ENCODE results near the gene HRH3. TPM values are rescaled to one million over a fixed set of nuclear protein-coding genes. Genes with fewer than 3 reads are reported as not detected.

The HRH3 gene
- total RNA-seq, 1 donor from 2014 or later = not detected

DNA sequence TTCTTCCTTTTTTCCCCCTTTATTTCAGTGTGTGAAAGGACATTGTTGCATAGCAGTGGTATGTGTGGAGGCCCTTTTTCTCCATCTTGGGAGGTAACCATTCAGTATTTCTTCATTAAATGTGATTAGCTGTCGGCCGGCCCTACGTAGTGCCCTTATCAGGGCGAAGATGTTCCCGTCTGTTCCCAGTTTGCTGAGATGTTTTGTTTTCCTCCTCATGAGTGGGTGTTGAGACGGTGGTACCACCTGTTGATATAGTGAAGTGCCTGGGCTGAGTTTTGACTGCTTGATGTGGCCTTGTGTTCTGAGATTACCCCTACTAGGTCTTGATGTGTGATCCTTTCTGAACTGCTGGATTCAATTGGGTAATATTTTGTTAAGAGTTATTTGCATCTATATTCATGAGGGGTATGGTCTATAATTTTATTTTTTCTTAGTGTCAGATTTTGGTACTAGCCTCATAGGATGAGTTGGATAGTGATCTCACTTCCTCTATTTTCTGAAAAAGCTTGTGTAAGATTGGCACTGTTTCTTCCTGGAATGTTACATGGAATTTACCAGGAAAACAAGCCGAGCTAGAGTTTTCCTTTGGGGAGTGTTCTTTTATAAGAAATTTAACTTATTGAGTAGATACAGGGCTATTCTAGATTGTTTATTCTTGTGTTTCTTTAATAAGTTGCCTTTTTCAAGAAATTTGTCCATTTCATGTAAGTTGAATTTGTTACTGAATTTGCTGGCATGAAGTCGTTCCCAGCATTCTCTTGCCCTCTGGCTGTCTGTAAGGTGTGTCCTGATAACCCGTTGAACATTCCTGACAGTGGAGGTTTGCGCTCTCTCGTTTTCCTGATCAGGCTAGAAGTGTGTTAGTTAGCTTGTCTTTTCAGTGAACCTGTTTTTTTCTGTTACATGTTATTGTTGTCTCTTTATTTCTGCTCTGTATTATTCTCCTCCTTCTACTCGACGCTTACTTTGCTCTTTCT, 32.9 kb downstream of the HRH3 start:
- peaks cover 7% of the 10 kb centered on the region for H3K27me3 Mint-ChIP-seq (ENCODE audit: unreplicated experiment)
- peaks cover 10% of the 10 kb centered on the region for H3K4me1 Mint-ChIP-seq (ENCODE audit: unreplicated experiment)
- no peak overlapping the region for H3K4me3 Mint-ChIP-seq (ENCODE audit: unreplicated experiment)
- no peak for DNase-seq (ENCODE audit: low spot score)
- H3K9me3 Mint-ChIP-seq (ENCODE audit: unreplicated experiment) = no peaks in the 10 kb centered on the region
- TF ChIP-seq, protein P1, sequence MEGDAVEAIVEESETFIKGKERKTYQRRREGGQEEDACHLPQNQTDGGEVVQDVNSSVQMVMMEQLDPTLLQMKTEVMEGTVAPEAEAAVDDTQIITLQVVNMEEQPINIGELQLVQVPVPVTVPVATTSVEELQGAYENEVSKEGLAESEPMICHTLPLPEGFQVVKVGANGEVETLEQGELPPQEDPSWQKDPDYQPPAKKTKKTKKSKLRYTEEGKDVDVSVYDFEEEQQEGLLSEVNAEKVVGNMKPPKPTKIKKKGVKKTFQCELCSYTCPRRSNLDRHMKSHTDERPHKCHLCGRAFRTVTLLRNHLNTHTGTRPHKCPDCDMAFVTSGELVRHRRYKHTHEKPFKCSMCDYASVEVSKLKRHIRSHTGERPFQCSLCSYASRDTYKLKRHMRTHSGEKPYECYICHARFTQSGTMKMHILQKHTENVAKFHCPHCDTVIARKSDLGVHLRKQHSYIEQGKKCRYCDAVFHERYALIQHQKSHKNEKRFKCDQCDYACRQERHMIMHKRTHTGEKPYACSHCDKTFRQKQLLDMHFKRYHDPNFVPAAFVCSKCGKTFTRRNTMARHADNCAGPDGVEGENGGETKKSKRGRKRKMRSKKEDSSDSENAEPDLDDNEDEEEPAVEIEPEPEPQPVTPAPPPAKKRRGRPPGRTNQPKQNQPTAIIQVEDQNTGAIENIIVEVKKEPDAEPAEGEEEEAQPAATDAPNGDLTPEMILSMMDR (IDR thresholded peaks at IDR 0.05; ENCODE audit: unreplicated experiment) = no peak
- peaks cover 5% of the 10 kb centered on the region for H3K36me3 Mint-ChIP-seq (ENCODE audit: low read depth, unreplicated experiment)
- peak overlapping the region; percentile 57 for H3K27ac Mint-ChIP-seq (ENCODE audit: unreplicated experiment)

DNA sequence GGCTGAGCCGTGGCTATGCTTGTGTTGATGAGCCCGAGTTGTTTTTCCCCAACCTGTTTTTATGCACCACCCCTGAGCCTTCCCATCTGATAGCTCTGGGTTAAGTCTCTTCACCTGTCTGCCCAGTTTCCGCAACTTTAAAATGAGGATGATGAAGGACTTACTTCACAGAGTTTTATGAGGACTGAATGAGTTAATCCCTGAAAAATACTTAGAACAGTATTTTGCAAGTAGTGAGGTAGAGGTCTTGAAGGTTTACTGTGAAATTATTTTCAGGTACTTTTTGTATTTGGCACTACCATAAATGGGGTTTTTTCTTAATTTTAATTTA, 34.0 kb downstream of the HRH3 start:
- TF ChIP-seq, protein P1 (IDR thresholded peaks at IDR 0.05; ENCODE audit: unreplicated experiment) = no peak
- no peaks in the 10 kb centered on the region for H3K9me3 Mint-ChIP-seq (ENCODE audit: unreplicated experiment)
- H3K27ac Mint-ChIP-seq (ENCODE audit: unreplicated experiment) = peak overlapping the region; percentile 52
- H3K4me3 Mint-ChIP-seq (ENCODE audit: unreplicated experiment) = no peak overlapping the region
- DNase-seq (ENCODE audit: low spot score) = no peak
- peaks cover 10% of the 10 kb centered on the region for H3K4me1 Mint-ChIP-seq (ENCODE audit: unreplicated experiment)
- peaks cover 5% of the 10 kb centered on the region for H3K27me3 Mint-ChIP-seq (ENCODE audit: unreplicated experiment)
- peaks cover 6% of the 10 kb centered on the region for H3K36me3 Mint-ChIP-seq (ENCODE audit: low read depth, unreplicated experiment)

DNA sequence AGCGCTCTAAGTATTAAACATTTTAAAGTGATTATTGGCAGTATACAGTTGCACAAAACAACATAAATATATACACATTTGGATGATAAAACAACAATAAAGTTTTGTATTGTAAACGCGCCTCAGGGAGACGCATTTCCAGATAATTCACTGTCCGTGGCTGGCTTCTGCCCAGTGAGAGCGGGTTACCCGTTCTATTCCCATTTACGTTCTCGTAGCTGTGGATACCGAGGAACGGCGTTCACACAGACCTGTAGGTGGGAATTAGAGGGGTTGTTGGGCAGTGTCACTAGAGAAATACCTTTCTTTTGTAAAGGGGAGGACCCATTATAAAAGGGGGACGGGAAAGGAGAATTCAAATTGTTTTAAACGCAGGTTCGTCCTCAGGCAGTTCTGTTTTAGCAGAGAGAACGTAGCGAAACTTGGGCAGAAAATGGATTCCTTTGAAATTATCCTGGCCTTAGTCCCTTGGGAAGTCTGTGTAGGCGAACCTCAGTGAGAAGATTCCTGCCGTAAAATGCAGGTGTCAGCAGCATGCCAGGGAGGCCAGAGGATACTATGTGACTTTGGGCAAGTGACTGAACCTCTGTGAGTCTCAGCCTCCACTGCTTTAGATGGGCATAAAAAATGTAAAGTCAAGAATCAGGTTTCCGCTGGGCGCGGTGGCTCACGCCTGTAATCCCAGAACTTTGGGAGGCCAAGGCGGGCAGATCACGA, 36.5 kb downstream of the HRH3 start:
- Mint-ChIP-seq H3K27me3 (ENCODE audit: unreplicated experiment) (peaks cover 5% of the 10 kb centered on the region), H3K4me1 (ENCODE audit: unreplicated experiment) (peaks cover 8% of the 10 kb centered on the region), H3K9me3 (ENCODE audit: unreplicated experiment) (no peaks in the 10 kb centered on the region), H3K4me3 (ENCODE audit: unreplicated experiment) (peak overlapping the region; percentile 97), H3K27ac (ENCODE audit: unreplicated experiment) (peak overlapping the region; percentile 86), H3K36me3 (ENCODE audit: low read depth, unreplicated experiment) (peaks cover 10% of the 10 kb centered on the region)
- DNase-seq (ENCODE audit: low spot score) = no peak
- TF ChIP-seq, protein P1 (IDR thresholded peaks at IDR 0.05; ENCODE audit: unreplicated experiment) = no peak

DNA sequence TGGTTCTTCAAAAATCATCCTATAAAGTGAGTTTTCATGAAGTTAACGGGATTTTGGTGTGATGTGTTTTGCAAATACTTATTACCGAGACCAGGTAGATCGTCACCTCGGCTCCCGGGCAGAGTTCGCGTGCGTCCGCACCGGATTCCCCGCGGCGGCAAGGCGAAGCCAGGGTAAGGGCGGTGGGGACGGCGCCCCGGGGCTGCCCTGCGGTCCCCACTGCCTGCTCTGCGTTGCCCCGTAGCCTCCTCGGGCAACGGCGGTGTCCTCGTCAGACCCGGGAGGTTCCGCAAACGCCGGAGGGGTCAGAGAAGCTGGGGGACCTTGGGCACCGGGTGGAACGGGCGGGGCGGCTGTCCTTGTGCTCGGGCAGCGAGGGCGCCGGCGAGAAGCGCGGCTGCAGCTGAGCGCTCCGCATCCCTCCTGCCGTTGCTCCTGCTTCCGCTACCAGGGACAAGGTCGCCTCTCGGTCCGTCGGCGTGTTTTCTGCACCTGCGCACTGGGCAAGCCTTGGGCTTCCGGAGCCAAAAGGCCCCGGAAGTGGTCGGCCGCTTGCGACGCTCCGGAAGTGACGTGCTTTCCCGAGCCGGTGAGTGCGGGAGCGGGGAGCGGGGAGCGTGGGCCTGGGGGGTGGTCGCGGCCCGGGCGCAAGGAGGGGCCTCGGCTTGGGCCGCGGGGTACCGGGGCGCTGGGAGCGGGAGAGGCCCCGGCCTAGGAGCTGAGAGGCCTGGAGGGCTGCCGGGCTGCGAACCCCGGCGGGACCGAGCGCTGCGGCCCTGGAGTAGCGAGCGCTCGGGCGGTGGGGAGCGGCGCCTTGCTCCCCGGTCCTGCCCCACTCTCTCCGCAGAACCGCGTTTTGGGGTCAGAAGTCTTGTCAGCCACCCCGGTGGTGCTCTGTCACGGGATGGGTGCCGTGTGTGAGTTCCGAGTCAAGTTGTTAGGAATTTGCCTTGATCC, 37.3 kb downstream of the HRH3 start, which contains the start of gene MTG2:
TSS of gene MTG2 (plus strand) at position 560 of the 957 bp plus-strand sequence. CDS start 10,393 bp downstream, outside the sequence.
- Mint-ChIP-seq H3K4me1 (ENCODE audit: unreplicated experiment) (peaks cover 8% of the 10 kb centered on the region), H3K27me3 (ENCODE audit: unreplicated experiment) (peaks cover 5% of the 10 kb centered on the region), H3K36me3 (ENCODE audit: low read depth, unreplicated experiment) (peaks cover 10% of the 10 kb centered on the region), H3K27ac (ENCODE audit: unreplicated experiment) (peak within 1 kb of the TSS; percentile 86), H3K9me3 (ENCODE audit: unreplicated experiment) (no peaks in the 10 kb centered on the region), H3K4me3 (ENCODE audit: unreplicated experiment) (peak within 1 kb of the TSS; percentile 97)
- TF ChIP-seq, protein P1 (IDR thresholded peaks at IDR 0.05; ENCODE audit: unreplicated experiment) = no peak
- DNase-seq (ENCODE audit: low spot score) = peak; percentile 89
